ENCODE data around the gene MARK4.
A peak's percentile ranks its signal among the peaks of the same experiment; 100 is the strongest.
"Not testable (repeated sequence)": the region's sequence is repeated elsewhere in the genome, so short reads cannot be mapped to it uniquely, and the experiment has no call there.

Gene MARK4

GRCh38 chr19:45250832-45251451 lies at the start of gene MARK4:
MARK4 (plus strand) TSS chr19:45251271; CDS start chr19:45251589, 318 bp downstream.
- DNase-seq, result peak; percentile 70

- no peak for DNase-seq
Measured at GRCh38 chr19:45202637-45203036, 48.4 kb upstream of the MARK4 start.

DNA sequence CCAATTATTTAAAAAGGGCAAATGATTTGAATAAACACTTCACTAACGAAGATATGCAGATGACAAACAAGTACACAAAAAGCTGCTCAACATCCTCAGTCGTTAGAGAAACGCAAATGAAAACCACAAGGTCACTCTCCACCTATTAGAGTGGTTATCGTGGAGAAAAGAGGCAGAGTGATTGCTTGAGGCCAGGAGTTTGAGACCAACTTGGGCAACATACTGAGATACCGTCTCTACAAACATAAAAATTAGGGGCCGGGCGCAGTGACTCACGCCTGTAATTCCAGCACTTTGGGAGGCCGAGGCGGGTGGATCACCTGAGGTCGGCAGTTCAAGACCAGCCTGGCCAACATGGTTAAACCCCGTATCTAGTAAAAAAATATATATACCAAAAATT lies 45.3 kb upstream of the MARK4 start:
- DNase-seq, result no peak

DNA sequence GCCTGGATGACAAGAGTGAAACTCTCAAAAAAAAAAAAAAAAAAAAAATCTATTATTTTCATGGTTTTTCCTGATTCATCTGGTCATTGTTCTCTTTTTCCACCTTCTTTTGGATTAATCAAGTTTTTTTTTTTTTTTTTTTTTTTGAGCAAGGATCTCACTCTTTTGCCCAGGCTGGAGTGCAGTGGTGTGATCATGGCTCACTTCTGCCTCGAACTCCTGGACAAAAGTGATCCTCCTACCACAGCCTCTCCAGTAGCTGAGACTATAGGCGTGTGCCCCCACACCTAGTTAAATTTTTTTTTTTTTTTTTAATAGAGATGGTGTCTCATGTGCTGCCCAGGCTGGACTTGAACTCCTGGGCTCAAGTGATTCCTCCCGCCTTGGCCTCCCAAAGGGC lies 44.7 kb upstream of the MARK4 start:
- DNase-seq, result no peak

DNA sequence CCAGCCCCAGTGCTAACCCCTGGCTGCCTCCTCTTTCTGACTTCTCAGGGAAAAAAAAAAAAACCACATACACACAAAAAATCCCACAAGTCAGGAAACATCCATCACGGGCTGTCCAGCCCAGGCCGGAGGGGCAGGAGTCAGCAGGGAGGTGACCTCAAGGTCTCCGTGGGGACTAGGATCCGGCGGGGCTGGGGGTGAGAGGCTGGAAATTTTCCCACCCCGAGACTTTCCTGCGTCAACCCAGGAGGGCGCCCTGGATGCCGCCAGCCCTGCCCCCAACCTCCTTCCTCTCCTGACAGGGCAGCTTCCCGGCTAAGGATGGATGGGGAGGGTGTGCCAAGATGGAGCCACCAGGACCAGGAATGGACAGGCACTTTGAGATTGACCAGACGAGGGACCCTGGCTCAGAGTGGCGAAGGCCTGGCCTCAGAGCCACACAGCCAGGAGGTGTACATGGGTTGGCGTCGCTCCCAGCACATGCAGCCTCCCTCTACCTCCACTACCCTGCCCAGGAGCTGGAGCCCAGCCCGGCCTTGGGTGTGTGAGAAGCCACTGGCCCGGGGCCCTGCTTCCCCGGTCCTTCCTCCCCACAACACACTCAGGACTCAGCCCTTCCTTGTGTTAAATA lies 39.2 kb upstream of the MARK4 start:
- DNase-seq, result no peak

GRCh38 chr19:45213031-45213430 lies 38.0 kb upstream of the MARK4 start:
- no peak for DNase-seq

- no peak for DNase-seq
Measured at GRCh38 chr19:45215391-45216191, 35.5 kb upstream of the MARK4 start.

GRCh38 chr19:45216667-45217066 lies 34.4 kb upstream of the MARK4 start:
- no peak for DNase-seq

- no peak for DNase-seq
Measured at GRCh38 chr19:45217193-45217956, 33.7 kb upstream of the MARK4 start.

DNA sequence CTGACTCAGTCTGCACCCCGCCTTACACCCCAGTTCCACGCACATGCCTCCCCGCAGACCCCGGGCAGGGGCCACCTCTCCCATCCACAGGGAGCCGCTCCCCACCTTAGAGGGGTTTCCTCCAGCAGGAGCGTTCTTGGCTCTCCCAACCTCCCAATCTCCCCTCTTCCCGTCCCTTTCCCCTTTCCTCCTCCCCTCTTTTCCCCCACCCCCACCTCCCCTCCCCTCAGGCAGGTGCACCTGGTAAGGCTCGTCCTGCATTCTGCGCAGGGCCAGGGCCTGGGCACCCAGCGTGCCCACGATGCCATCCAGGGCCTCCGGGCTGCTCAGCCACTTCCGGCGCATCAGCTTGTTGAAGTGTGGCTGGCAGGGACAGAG lies 33.1 kb upstream of the MARK4 start:
- DNase-seq, result no peak

DNA sequence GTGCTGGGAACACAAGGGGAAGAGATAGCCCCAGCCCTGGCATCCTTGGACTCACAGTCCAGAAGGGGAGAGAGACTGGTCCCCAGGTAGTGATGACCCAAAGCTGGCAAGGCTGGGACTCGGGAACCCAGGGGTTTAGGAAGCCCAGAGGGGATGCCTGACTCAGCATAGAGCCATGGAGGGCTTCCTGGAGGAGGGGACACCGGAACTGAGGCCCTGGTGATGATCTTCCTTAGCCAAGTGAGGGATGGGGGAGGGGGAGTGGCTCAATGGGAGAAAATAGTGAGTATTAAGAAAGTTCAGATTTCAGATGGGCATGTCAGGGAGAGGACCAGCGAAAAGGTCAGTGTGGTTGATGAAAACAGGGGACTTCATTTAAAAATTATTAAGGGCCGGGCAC lies 32.6 kb upstream of the MARK4 start:
- DNase-seq, result no peak

- DNase-seq, result no peak
Measured at GRCh38 chr19:45218911-45219743, 31.9 kb upstream of the MARK4 start.

DNA sequence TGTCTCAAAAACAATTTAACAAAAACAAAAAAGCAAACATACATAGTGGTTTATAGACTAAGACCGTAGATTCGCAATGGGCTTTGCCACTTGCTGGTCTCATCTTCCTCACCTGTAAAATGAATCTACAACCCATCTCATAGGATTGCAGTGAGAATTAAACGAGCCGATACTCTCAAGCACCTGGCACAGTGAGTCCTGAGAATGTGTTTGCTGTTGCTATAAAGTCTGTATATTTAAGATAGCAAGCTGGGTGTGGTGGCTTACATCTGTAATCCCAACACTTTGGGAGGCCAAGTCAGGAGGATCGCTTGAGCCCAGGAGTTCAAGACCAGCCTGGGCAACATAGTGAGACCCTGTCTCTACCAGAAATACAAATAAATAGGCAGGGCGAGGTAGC lies 28.3 kb upstream of the MARK4 start:
- DNase-seq, result no peak

DNA sequence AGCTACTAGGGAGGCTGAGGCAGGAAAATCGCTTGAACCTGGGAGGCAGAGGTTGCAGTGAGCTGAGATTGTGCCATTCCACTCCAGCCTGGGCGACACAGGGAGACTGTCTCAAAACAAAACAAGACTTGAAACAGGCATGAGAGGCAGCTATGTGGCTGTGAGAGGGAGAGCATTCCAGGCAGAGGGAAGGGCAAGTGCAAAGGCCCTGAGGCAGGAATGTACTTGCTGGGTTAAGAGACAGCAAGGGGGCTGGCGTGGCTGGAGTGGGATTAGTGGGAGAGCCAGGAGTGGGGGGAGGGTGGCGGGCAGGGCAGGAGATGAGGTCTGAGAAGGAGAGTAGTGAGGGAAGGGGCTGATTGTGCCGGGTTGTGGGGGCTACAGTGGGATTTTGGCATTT lies 27.2 kb upstream of the MARK4 start:
- no peak for DNase-seq

- DNase-seq, result no peak
Measured at GRCh38 chr19:45224645-45225044, 26.4 kb upstream of the MARK4 start.

DNA sequence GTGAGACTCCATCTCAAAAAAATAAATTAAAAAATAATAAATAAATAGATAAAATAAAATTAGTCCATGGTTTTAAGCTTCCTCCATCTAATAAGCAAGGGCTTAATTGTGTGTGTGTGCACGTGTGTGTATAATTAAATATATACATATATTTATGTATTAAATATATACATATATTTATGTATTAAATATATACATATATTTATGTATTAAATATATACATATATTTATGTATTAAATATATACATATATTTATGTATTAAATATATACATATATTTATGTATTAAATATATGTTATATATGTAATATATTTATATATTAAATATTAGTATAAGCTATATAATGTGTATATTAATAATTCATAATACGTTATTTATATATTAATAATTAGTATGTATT lies 22.0 kb upstream of the MARK4 start:
- not testable (repeated sequence) for DNase-seq

- DNase-seq, result no peak
Measured at GRCh38 chr19:45231891-45232290, 19.2 kb upstream of the MARK4 start.

DNA sequence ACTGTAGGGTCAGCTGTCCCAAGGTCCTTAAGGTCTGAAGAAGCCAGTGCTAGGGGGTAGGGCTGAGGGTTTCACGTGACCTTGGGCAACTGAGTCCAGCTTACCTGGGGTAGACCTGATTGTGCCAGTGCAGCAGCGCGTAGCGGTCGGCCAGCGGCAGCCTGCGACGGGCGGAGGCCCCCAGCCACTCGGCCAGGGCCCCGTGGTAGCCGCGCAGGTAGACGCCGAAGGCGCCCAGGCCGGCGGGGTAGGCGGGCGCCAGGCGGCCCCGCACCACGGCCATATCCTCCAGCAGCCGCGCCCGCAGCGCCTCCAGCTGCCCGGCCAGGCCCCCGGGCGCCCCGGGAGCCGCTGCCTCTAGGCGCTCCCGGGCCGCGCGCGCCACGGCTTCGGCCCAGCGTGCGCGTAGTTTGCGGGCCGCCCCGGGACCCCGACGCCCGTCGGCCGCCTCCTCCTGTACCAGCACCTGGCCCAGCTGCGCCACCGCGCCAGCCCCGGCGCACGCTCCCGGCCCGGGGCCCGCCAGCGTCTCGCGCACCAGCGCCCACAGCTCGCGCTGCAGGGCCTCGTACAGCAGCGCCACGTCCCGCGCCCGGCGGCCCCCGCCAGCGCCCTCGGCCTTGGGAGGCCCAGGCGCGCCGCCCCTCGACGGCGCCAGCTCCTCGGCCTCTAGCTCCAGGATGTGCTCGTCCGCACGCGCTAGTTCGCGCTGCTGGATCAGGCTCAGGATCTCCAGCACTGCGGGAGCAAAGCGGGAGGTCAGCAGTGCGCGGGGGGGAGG lies 16.8 kb upstream of the MARK4 start:
- DNase-seq, result no peak

- DNase-seq, result no peak
Measured at GRCh38 chr19:45235485-45235884, 15.6 kb upstream of the MARK4 start.

GRCh38 chr19:45238556-45238955 lies 12.5 kb upstream of the MARK4 start:
- DNase-seq, result no peak

DNA sequence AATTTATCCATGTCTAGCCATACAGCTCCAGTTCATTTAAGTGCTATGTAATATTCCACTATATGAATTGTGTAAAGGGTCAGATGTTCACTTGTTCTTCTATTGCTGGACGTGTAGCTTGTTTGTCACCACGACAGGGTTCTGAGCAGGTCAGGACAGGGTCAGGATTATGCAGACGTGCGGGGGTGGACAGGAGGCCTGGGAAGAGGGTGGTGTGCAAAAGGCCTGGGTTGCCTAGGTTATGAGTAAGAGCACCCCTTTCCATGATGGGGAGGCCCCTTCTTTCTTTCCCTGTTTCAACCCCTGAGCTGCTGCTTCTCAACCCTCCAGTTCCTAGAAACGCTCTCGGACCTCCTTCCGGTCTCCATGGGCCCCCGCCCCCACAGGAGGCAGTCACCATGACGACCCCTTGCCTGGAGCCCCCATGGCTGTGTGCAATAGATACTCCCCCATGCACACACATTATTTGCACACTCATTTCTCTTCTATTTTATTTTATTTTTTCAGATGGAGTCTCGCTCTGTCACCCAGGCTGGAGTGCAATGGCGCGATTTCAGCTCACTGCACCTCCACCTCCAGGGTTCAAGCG lies 7.8 kb upstream of the MARK4 start:
- no peak for DNase-seq
